GM19463 (cell line): Measurements from ENCODE around the gene MLXIPL.
"Not testable (repeated sequence)": the region's sequence is repeated elsewhere in the genome, so short reads cannot be mapped to it uniquely, and the experiment has no call there.

ENCODE experiments used
- ATAC-seq: cut with Tn5 transposase; IDR thresholded peaks from one replicate; pipeline ENCODE4 v1.9.1; 2021; ENCODE audit warnings: mild to moderate bottlenecking, moderate library complexity; ENCODE audit not compliant: unreplicated experiment

The MLXIPL gene

DNA sequence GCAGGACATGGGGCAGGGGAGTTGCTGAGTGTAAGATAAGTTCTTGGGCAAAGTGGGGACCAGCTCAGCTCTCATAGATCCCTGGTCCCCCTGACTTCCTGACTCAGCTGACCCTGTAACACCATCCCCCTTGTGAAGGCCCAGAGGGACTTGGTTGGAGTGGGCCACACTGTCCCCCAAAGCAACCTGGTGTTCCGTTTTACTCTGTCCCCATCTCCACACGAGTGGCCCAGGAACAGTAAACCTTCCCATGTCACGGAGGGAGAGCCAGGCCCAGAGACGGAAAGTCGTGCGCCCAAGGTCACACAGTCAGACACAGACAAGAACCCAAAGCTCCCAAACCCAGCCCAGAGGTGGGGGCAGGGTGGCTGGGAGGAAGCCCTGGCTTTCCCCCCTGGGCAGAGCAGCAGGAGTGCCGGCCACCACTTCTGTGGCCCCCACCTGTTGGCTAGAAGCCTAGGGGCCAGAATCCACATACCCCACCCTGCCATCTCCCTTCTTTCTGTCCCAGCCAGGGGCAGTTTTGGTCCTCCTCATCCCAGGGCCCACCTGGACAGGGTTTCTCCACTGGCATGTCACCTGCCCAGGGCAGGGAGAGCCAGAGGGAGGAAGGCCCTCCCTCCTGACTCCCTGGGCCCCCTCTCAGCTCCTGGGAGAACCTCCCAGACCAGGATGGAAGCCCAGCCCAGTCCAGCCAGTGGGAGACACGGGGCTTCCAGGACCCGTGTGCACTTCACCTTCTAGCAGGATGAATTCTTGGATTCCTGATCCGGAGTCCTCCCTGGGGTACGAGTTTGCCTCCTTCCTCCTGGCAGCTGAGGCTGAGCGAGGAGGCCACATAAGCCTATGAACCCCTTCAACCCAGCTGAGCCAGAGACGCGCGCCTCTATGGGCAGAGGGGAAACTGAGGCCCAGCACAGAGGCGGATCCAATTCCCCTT lies 22.7 kb upstream of the MLXIPL start:
- ATAC-seq: no peak

DNA sequence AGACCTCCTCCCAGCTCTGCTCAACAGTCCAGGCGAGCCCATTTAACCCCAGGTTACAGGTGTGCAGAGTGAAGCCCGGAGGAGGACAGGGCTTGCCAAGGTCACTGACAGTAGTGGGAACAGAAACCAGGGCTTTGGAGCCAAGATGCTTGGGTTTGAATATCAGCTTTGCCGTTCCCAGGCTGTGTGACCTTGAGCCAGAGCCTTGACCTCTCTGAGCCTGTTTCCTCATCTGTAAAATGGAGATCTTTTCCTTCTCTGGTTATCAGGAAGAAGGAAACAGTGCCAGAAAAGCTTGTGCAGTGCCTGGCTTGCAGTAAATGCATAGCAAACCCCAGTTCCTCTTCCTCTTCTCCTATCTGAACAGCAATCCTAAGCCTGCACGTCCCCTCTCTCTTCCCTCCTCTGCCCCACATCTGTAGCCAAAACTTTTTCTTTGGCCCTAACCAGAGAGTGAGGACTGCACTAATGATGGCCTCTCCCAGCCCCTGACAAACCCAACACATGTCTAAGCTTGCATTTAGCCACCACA lies 21.4 kb upstream of the MLXIPL start:
- no peak for ATAC-seq

DNA sequence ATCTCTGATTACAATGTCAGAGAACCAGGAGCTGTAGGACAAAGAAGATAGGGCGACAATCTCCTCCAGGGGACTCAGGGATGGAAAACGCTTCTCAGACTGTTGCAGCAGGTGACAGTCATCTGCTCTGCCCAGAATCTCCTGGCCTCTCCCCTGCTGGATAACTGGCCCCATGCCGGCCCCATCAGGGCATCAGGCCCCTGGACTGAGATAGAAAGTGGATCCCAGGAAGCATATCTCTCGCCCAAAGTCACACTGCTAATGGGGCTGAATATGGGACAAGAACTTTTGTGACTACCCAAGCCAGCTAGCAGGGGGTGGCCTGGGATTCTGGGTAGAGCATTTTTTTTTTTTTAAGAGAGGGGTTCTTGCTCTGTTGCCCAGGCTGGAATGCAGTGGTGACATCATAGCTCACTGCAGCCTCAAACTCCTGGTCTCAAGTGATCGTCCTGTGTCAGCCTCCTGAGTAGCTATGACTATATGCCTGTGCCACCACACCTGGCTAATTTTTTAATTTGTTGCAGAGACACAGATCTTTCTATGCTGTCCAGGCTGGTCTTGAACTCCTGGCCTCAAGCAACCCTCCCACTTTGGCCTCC lies 20.5 kb upstream of the MLXIPL start:
- no peak for ATAC-seq

DNA sequence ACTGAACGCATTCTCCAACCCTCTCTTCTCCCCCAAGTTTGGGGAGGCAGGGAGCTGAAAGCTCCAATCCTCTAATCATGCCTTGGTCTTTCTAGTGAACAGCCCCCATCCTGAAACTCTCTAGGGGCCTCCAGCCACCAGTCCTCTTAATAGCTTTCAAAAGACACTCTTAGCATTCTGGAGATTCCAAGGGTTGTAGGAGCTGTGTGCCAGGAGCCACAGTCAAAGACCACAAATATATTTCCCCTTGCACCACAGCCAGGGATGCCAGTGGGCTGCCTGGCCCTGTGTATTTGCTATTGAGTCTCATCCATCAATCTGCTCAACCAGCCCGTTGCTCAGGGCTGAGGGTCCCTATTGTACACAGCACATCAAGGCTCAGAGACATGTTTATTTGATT lies 18.5 kb upstream of the MLXIPL start:
- ATAC-seq: no peak

DNA sequence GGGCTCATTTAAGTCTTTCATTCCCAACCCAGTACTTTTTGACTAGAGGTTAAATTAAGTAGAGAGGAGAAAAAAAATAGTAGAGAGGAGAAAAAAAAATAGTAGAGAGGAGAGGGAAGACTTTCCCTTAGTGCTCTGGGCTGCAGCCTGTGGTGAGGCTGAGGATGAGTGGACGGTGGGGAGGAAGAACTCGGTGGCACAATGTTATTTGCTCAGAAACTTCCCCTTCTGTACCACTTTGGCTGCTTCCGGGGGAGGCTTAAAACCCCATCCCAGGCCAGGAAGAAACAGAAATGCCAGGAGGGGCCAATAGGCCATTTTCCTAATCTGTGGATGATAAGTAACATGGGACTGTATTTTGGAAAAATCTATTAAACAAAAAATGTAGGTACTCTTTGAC lies 14.6 kb upstream of the MLXIPL start:
- ATAC-seq: no peak

DNA sequence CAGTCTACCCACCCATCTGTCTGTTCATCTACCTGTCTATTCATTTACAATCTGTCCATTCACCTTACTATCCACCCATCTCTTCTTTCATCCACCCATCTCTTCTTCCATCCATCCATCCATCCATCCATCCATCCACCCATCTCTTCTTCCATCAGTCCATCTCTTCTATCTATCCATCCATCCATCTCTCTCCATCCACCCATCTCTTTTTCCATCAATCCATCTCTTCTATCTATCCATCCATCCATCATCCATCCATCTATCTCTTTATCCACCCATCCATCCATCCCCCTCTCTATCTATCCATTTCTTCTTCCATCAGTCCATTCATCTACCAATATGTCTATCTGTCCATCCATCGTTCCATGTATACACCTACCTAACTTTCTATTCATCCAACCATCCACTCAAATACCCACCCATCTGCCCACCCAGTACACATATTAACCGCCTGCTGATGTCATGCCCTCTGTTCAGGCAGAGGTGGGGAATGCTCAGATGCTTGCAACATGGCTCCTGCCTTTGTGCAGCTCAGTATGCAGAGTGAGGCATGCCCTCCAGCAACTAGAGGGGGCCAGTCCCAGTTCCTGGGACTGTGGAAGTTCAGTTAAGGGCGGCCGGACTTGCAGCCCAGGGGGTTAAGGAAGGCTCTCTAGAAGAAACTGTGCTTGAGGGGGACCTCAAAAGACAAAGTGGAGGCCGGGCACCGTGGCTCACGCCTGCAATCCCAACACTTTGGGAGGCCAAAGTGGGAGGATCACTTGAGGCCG lies 11.3 kb upstream of the MLXIPL start:
- no peak for ATAC-seq

DNA sequence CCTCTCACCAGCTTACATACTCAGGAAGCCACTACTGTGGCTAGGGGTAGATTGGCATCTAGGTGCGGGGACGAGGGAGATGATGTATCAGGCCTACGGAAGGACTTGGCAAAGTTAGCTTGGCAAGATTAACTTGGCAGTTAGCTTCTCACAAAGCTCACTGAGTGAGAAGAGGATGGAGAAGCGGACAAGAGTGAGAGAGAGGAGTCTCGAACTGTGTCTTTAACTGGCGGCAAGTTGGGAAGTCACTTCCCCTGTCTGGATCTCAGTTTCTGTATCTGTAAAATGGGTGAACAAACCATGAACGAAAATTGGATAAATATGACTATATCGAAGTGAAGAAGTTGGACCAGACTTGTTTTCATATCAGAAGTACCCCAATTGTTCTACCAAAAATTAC lies 9.5 kb upstream of the MLXIPL start:
- no peak for ATAC-seq

DNA sequence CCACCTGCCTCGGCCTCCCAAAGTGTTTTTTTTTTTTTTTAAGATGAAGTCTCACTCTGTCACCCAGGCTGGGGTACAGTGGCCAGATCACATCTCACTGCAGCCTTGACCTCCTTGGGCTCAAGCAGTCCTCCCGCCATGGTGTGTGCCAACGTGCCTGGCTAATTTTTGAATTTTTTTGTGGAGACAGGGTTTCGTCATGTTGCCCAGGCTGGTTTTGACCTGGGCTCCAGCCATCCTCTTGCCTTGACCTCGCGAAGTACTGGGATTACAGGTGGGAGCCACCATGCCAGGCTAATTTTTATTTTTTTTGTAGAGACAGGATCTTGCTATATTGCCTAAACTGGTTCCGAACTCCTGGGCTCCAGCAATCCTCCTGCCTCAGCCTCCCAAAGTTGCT lies 9.0 kb upstream of the MLXIPL start:
- no peak for ATAC-seq

DNA sequence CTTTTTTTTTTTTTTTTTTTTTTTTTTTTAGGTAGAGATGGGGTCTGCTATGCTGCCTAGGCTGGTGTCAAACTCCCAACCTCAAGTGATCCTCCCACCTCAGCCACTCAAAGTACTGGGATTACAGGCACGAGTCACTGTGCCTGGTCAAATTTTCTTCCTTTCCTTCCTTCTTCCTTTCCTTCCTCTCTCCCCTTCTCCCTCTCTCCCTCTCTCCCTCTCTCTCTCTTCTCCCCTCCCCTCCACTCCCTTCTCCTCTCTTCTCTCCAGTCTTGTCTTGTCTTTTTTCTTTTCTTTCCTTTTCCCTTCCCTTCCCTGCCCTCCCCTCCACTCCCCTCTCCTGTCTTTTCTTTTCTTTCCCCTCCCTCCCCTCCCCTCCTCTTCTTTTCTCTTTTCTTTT lies 7.2 kb upstream of the MLXIPL start:
- no peak for ATAC-seq

DNA sequence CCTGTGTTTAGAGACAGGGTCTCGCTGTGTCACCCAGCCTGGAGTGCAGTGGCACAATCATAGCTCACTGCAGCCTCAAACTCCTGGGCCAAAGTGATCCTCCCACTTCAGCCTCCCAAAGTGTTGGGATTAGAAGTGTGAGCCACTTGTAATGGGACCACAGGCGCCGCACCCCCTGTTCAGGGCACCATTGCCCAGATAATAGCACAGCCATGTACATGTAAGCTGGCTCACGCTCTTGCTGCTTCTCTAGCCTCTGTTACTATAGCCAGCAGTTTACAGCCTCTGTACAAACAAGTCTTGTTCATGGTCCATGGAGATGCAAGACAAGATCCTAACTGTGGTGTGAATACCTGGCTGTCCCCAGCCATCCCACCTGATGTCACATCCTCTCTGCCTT lies 4.2 kb upstream of the MLXIPL start:
- no peak for ATAC-seq

DNA sequence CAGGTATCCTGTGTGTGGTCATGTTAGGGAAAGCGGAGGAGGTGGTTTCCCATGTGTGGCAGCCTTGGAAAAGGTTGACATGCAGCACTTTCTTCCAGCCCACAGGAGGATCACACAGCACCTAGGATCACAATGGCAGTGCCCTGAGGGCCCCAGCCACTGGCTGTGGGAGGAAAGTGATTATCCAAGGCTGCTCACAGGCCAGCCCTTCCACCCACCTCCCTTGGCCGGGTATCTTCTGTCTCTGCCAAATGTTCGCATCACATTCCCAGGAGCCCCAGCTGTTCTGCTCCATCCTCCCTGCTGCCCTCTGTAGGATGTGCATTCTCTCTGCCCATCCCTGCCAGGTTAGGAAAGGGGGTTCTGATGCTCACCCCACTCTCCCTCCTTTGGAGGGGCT lies 2.5 kb upstream of the MLXIPL start:
- no peak for ATAC-seq

DNA sequence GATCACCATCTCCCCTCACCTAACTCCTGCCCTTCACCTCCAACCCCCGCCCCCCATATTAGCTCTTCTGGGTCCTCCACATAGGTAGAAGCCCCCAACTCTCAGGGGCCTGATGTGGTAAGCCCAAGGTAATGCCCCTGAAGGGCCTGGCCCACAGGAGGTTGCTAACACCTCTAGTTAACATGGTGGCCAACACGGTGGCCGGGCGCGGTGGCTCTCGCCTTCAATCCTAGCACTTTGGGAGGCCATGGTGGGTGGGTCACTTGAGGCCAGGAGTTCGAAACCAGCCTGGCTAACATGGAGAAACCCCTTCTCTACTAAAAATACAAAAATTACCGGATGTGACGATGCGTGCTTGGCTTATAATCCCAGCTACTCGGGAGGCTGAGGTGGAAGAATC lies 954 bp upstream of the MLXIPL start:
- ATAC-seq: no peak

DNA sequence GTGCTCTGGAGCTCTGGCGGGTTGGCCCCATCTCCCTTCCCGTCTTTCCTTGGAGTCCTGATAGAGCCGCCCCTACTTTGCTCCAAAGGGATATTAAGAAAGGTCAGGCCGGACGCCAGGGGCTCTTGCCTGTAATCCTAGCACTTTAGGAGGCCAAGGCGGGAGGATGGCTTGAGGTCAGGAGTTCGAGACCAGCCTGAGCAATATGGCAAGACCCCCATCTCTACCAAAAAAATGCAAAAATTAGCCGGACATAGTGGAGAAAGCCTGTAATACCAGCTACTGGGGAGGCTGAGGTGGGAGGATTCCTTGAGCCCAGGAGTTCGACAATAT lies 313 bp upstream of the MLXIPL start:
- no peak for ATAC-seq

DNA sequence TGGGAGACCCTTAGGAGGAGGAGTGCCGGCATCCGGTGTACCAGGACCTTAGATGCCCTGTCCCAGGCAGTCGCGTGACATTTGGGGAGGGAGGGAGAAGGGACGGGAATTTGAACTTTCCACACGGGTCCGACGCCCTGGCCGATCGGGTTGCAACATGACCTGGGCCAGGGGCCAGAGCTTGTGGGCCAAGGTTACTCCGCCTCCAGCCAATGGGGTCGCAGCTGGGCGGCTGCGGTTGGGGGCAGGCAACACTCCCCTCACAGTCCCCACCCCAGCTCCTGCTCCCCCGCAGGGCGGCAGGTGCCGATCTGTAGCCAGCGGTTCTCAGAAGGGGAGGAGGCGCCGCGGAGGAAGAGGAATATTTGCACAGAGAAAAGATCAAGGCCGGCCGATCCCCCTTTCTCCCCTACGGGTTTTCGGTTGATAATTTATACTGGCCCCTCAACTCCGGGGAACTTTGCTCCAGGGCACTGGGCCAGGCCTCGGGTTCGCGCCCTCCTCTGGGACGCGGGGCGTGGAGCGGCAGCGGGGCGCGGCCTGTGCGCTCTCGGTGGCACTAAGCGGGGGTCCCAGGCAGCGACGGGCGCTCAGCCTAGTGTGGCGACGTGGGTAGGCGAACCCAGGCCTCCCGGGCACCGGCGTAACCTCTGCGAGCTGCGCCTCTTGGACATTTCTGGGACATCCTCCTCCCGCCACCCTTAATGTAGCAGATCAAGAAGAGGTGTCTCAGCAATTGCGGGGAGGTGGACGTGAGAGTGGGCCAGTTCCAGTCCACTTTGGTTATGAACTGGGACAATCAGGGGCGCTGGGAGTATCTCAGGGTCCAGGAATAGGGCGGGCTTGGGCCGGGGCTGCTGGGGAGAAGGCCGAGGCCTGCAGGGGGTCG lies 1.2 kb downstream of the MLXIPL start:
- ATAC-seq: no peak

DNA sequence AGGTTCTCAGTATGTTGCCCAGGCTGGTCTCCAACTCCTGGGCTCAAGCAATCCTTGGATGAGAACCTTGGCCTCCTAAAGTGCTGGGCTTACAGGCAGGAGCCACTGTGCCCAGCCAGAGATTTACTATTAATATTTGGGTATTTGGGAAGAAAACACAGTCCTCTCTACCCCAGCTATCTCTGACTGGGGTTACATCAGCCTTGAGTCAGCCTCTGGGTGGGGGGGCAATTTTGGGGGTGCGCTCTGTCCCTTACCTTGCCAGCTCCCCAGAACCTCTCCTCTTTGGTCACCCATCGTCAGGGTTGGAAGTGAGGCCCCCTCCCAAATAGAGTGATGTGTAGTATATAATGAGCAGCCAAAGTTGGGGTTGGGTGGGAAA lies 1.8 kb downstream of the MLXIPL start:
- ATAC-seq: no peak

DNA sequence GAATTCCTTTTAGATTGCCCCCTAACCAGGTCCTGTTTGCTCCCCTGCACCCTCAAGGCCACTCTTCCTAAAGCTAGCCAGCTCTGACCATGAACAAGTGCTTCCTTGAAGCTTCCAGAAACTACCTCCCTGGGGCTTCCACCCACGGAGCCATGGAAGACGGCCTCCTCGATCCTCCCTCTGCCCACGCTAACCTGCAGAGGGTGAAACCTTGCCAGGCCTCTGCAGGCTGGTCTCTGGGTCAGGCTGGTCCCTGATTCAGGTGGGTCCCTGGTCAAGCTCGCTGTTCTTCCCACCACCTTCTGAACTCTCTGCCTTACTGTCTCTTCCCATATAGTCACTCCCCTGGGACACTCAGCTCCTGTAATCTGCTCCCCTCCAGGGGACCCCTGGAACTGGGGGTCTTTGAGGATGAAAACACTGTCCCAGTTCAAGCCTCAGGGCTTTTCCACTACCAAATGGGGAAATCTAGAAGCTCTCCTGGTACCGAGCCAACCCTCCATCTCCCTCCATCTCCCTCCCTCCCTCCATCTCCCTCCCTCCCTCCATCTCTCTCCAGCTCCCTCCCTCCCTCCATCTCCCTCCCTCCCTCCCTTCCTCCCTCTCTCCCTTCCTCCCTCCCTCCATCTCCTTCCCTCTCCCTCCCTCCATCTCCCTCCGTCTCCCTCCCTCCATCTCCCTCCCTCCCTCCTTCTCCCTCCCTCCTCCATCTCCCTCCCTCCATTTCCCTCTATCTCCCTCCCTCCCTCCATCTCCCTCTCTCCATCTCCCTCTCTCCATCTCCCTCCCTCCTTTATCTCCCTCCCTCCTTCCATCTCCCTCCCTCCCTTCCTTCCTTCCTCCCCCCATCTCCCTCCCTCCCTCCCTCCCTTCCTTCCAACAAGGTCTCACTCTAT lies 2.9 kb downstream of the MLXIPL start:
- no peak for ATAC-seq

DNA sequence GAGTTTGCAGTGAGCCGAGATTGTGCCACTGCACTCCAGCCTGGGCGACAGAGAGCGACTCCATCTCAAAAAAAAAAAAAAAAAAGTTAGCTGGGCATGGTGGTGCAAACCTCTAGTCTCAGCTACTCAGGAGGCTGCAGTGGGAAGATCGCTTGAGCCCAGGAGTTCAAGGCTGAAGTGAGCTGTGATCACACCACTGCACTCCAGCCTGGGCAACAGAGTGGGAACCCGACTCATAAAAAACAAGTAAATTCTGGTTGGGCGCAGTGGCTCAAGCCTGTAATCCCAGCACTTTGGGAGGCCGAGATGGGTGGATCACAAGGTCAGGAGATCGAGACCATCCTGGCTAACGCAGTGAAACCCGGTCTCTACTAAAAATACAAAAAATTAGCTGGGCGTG lies 4.9 kb downstream of the MLXIPL start:
- ATAC-seq: not testable (repeated sequence)

DNA sequence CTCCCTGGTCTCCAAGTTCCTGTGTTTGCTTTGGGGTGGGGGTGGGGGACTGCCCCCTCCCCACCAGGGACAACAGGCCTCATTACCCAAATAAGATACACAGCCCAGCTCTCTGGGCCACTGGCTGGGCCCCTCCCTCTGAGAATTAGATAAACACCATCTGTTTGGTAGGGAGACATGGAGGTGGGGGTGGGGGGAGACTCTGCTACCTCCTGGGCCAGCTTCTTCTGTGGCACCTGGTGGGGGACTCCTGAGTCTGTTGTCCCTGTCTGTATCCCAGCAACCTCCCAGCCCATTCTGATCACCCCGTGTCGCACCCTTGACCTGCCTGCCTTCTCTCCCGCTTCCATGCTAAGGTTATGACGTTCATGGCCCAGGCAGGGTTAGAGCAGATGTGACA lies 5.8 kb downstream of the MLXIPL start:
- ATAC-seq: no peak

DNA sequence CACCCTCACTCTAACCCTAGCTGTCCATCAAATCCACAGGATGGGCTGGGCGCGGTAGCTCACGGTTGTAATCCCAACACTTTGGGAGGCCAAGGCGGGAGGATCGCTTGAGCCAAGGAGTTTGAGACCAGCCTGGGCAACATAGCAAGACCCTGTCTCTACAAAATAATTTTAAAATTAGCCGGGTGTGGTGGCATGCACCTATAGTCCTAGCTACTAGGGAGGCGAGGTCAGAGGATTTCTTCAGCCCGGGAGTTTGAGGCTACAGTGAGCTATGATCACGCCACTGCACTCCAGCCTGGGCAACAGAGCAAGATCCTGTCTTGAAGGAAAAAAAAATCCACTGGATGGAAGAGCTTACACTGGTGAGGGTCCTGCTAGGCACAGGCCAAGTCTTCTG lies 6.8 kb downstream of the MLXIPL start:
- ATAC-seq: not testable (repeated sequence)

DNA sequence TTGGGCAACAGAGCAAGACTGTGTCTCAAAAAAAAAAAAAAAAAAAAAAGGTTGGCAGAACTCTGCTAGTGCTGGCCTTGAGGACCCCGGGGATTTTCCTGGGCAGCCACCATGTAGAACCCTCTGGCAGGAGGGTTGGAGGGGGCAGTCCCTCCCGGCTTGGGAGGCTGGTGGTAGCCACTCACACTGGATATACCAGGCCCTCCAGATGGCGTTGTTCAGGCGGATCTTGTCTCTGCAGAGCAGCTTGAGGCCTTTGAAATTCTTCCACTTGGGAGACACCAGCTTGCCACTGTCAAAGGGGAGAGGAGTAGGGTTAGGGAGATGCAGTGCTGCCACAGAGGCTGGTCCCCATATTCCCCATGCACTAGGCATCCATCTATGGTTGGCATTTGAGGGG lies 8.4 kb downstream of the MLXIPL start:
- ATAC-seq: no peak
